Muscle layer of colon (tissue), 2 donors: Measurements from ENCODE around the gene FOXO3.

Experiments
- H3K27ac ChIP-seq: one replicate; pipeline ENCODE4 v1.7.0; 2013; ENCODE audit warnings: low read depth, mild to moderate bottlenecking, low read length, moderate library complexity
- H3K27me3 ChIP-seq, 2 donors: one replicate each; pipeline ENCODE4 v1.7.0; 2013; ENCODE audit warnings: low read length in 2 of 2, mild to moderate bottlenecking in 2 of 2; ENCODE audit not compliant: insufficient read depth in 2 of 2, control insufficient read depth in 1 of 2
- H3K36me3 ChIP-seq: one replicate; pipeline ENCODE4 v1.7.0; 2013; ENCODE audit warnings: mild to moderate bottlenecking, low read length; ENCODE audit not compliant: insufficient read depth
- H3K4me1 ChIP-seq: one replicate; pipeline ENCODE4 v1.7.0; 2013; ENCODE audit warnings: mild to moderate bottlenecking, low read length; ENCODE audit not compliant: insufficient read depth
- H3K4me3 ChIP-seq, 2 donors: one replicate each; pipeline ENCODE4 v1.7.0; 2013; ENCODE audit warnings: low read length in 2 of 2, low read depth in 1 of 2, mild to moderate bottlenecking in 1 of 2, moderate library complexity in 1 of 2
- H3K9ac ChIP-seq: one replicate; pipeline ENCODE4 v1.7.0; 2013; ENCODE audit warnings: low read length
- H3K9me3 ChIP-seq: one replicate; pipeline ENCODE4 v1.7.0; 2013; ENCODE audit warnings: mild to moderate bottlenecking, low read length
- donor health status: abdominal sarcoma.
- donor health status: Adenocarcinoma of cecum.

FOXO3 gene

DNA sequence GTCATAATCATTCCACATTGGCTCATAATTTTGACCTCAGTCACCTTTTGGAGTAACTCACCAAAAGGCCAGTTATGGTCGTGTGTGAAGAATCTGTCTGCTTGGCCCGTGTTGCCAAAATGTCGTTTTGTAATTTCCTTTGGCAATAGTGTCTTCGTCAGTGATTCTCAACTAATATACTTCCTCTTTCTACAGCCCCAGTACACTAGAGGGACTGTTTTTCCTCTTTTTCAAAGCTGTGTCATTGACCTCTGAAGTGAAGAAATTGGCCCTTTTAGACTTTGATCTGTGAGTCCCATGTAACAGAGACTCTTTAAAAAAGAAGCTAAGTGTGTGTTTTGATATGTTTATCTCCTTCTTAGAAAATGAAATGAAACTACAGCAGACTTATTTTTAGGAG, 5.2 kb downstream of the FOXO3 start:
- peak overlapping the region; percentile 43 for H3K27ac ChIP-seq
- no peaks in the 10 kb centered on the region for H3K27me3 ChIP-seq
- H3K9me3 ChIP-seq: no peaks in the 10 kb centered on the region
- H3K36me3 ChIP-seq: peaks cover 24% of the 10 kb centered on the region
- no peak overlapping the region for H3K4me3 ChIP-seq
- no peak overlapping the region for H3K9ac ChIP-seq
- H3K4me1 ChIP-seq: peaks cover 36% of the 10 kb centered on the region

DNA sequence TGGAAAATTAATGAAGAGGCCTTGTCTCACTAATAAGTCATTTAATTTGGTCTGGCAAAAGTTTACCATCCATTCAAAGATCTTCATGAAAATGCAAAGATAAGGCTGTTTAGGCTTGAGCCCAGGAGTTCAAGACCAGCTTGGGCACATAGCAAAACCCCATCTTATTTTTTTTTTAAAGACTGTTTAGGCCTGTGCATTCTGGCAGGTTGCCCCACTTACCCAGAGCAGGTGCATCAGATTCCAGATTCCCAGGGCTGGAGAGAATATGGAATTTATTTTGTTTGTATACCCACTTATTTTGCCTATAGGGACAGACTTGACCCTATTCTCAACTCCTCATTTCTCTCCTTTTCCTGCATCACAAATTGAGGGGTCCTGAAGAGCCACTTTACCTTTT, 5.7 kb downstream of the FOXO3 start:
- no peaks in the 10 kb centered on the region for H3K27me3 ChIP-seq
- peaks cover 28% of the 10 kb centered on the region for H3K36me3 ChIP-seq
- no peaks in the 10 kb centered on the region for H3K9me3 ChIP-seq
- no peak overlapping the region for H3K9ac ChIP-seq
- no peak overlapping the region for H3K4me3 ChIP-seq
- peak overlapping the region; percentile 43 for H3K27ac ChIP-seq
- H3K4me1 ChIP-seq: peaks cover 37% of the 10 kb centered on the region

GRCh38 chr6:108568101-108568500, 7.4 kb downstream of the FOXO3 start:
- Histone ChIP-seq H3K36me3 (peaks cover 37% of the 10 kb centered on the region), H3K4me1 (peaks cover 45% of the 10 kb centered on the region)

GRCh38 chr6:108568551-108569305, 8.0 kb downstream of the FOXO3 start:
- Histone ChIP-seq H3K9ac (no peak overlapping the region), H3K36me3 (peaks cover 37% of the 10 kb centered on the region), H3K27ac (no peak overlapping the region), H3K9me3 (no peaks in the 10 kb centered on the region), H3K4me3 (no peak overlapping the region), H3K4me1 (peaks cover 45% of the 10 kb centered on the region), H3K27me3 (no peaks in the 10 kb centered on the region)

More at GRCh38 chr6:108568101-108568500, 7.4 kb downstream of the FOXO3 start:
- H3K27me3 ChIP-seq: no peaks in the 10 kb centered on the region
- H3K4me3 ChIP-seq: no peak overlapping the region
- no peak overlapping the region for H3K27ac ChIP-seq
- no peak overlapping the region for H3K9ac ChIP-seq
- no peaks in the 10 kb centered on the region for H3K9me3 ChIP-seq

GRCh38 chr6:108570517-108570916, 9.8 kb downstream of the FOXO3 start:
- Histone ChIP-seq H3K4me3 (no peak overlapping the region), H3K4me1 (peaks cover 45% of the 10 kb centered on the region), H3K27me3 (no peaks in the 10 kb centered on the region), H3K27ac (no peak overlapping the region), H3K9ac (no peak overlapping the region), H3K9me3 (no peaks in the 10 kb centered on the region), H3K36me3 (peaks cover 37% of the 10 kb centered on the region)

DNA sequence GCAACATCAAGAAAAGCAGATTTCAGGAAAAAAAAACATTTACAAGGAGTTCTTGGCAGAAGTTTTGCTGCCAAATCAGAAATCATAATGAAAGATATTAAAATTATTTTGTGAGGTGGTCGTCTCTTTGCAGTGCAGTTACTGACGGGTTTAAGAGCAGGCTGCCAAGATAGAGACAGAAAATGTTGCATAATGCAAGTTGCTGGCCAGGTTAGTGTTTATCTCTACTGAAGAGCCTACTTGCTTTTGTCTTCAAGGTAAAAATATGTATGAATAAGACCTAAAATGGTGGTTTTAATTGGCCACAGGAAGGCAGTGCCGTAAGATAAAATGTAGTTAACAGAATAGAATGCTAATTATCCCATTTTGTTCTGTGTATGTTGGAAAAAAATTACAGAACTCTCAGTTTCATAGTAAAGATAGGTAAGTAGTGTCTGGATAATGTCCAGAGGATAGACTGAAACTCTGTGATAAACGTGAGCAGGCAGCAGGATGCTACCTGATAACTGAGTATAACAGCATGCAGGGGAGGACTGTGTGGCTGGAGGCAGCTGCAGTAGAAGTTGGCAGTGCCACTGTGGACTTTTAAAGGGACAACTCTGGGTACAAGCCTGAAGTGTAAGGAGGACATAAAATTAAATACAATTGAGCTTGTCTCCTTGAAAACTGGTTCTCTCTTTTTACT, 13.9 kb downstream of the FOXO3 start:
- H3K27ac ChIP-seq: no peak overlapping the region
- peaks cover 23% of the 10 kb centered on the region for H3K36me3 ChIP-seq
- H3K27me3 ChIP-seq: no peaks in the 10 kb centered on the region
- no peaks in the 10 kb centered on the region for H3K9me3 ChIP-seq
- H3K4me1 ChIP-seq: peaks cover 65% of the 10 kb centered on the region
- no peak overlapping the region for H3K4me3 ChIP-seq
- H3K9ac ChIP-seq: no peak overlapping the region

DNA sequence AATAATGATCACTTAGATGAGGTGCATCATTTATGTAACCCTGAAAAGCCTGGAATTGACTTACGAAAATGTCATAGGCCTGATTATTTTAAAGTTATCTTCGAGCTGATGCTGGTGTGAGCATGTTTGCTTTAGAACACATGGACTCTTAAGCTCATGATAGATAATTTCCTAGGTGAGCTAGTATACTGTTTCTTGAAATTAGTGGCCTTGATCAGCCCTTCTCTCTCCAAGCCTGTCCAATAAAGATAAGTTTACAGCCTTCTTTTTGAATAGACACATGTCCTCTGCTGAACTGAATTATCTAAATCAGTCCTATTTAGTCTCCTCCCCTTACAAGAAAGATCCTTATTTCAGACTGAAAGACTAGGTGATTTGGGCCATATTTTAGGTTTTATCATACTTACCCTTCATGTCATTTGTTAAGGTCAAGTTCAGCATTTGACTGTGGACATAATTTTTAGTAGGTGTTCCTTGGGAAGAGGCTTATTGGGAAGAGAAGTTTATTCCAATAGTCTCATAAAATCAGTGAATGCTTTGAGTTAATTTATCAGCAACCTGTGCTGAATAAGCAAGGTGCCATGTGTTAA, 15.3 kb downstream of the FOXO3 start:
- no peak overlapping the region for H3K9ac ChIP-seq
- H3K4me1 ChIP-seq: peaks cover 79% of the 10 kb centered on the region
- H3K36me3 ChIP-seq: peaks cover 12% of the 10 kb centered on the region
- H3K4me3 ChIP-seq: no peak overlapping the region
- H3K27me3 ChIP-seq: no peaks in the 10 kb centered on the region
- no peak overlapping the region for H3K27ac ChIP-seq
- H3K9me3 ChIP-seq: no peaks in the 10 kb centered on the region

GRCh38 chr6:108576709-108577108, 16.0 kb downstream of the FOXO3 start:
- no peak overlapping the region for H3K4me3 ChIP-seq
- H3K36me3 ChIP-seq: peaks cover 6% of the 10 kb centered on the region
- no peaks in the 10 kb centered on the region for H3K9me3 ChIP-seq
- no peak overlapping the region for H3K27ac ChIP-seq
- H3K9ac ChIP-seq: no peak overlapping the region
- H3K27me3 ChIP-seq: no peaks in the 10 kb centered on the region
- H3K4me1 ChIP-seq: peaks cover 82% of the 10 kb centered on the region

- no peak overlapping the region for H3K4me3 ChIP-seq
- no peak overlapping the region for H3K9ac ChIP-seq
- no peaks in the 10 kb centered on the region for H3K36me3 ChIP-seq
- no peaks in the 10 kb centered on the region for H3K27me3 ChIP-seq
- peaks cover 91% of the 10 kb centered on the region for H3K4me1 ChIP-seq
- H3K9me3 ChIP-seq: no peaks in the 10 kb centered on the region
- H3K27ac ChIP-seq: no peak overlapping the region
Observed at GRCh38 chr6:108578166-108578565, 17.4 kb downstream of the FOXO3 start.

DNA sequence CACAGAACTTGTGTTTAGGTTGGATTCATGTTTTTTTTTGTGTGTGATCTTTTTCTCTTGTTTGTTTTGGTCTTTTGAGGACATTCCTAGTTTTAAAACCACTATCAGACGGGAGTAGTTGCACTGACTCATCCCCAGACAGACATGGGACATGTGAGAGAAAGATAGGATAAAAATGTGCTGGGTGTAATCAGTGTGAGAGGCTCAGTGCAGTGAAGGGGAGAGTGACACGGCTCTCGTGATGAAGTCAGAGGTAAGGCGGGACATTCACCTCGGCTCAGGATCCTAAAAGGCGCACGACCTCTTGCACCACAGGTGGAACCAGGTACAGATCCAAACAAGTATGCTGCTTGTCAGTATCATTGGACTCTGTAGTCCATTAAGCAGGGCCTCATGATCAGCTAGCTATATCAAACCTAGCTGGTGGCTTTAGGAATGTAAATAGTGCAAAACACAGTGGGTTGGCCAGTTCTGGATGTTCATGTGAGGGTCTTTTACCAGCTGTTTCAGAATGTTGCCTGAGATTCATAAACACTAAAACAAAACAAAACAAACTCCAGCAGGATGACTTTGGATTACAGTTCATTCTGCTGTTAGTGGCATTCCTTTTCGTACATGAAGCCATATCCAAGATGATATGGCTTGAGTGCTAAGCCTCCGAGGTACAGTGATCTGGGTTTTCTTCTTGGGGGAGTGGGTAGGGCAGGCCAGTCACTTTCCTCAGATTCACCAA, 18.0 kb downstream of the FOXO3 start:
- Histone ChIP-seq H3K9ac (no peak overlapping the region), H3K27ac (peak overlapping the region; percentile 13)

GRCh38 chr6:108579328-108579721, 18.6 kb downstream of the FOXO3 start:
- H3K36me3 ChIP-seq: no peaks in the 10 kb centered on the region
- H3K9ac ChIP-seq: no peak overlapping the region
- H3K27me3 ChIP-seq: no peaks in the 10 kb centered on the region
- no peak overlapping the region for H3K4me3 ChIP-seq
- no peak overlapping the region for H3K27ac ChIP-seq
- H3K4me1 ChIP-seq: peaks cover 99% of the 10 kb centered on the region
- H3K9me3 ChIP-seq: no peaks in the 10 kb centered on the region

More for the DNA sequence above, 18.0 kb downstream of the FOXO3 start:
- H3K4me1 ChIP-seq: peaks cover 97% of the 10 kb centered on the region
- H3K4me3 ChIP-seq: no peak overlapping the region
- H3K27me3 ChIP-seq: no peaks in the 10 kb centered on the region
- H3K36me3 ChIP-seq: no peaks in the 10 kb centered on the region
- H3K9me3 ChIP-seq: no peaks in the 10 kb centered on the region
